GM19239 (cell line): Measurements from ENCODE around the gene CADPS.

Experiments used
- DNase-seq: peaks from one replicate; pipeline ENCODE4 v3.0.0; 2011; ENCODE audit warnings: low spot score; ENCODE audit not compliant: insufficient read length
- FAIRE-seq: peaks from 2 replicates; lab custom pipeline; 2011; peaks lifted over from hg19 to GRCh38; lab: Jason Lieb, UNC

CADPS gene

DNA sequence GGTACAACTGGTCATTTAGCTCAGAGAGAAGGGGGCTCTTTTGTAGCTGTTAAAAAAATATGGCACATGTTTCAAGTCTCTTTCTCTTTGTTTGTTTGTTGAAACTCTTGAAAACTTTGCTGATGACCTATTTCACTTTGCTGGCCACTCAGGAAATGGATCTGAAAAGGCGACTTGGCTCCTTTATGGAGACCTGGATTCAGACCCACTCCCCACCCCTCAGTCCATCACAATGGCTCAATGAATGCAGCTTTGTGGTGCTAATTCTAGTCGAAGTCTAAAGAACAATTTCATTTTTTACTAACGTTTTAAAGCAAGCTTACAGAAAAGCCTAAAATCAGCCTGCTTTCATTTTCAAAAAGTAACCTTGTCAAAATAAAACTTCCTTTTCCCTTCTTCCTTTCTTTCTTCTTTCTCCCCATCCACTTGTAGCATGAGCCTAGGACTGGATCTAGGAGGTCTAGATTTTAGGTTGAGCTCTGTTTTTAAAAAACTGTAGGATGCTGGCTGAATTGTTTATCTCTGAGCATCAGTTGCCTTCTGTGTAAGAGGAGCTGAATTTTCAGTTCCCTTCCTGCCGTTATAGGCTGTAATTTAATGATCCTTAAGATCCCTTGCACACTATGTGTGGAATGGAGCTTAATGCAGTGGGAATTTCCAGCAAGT is 336.4 kb downstream of the CADPS start:
- FAIRE-seq (no peak), DNase-seq (no peak)

GRCh38 chr3:62534326-62534725 is 340.9 kb downstream of the CADPS start:
- no peak for FAIRE-seq
- DNase-seq = no peak

GRCh38 chr3:62532796-62533195 is 342.4 kb downstream of the CADPS start:
- FAIRE-seq = no peak
- DNase-seq = no peak

- DNase-seq (no peak), FAIRE-seq (no peak)
Measured at GRCh38 chr3:62531981-62532380, 343.2 kb downstream of the CADPS start.

DNA sequence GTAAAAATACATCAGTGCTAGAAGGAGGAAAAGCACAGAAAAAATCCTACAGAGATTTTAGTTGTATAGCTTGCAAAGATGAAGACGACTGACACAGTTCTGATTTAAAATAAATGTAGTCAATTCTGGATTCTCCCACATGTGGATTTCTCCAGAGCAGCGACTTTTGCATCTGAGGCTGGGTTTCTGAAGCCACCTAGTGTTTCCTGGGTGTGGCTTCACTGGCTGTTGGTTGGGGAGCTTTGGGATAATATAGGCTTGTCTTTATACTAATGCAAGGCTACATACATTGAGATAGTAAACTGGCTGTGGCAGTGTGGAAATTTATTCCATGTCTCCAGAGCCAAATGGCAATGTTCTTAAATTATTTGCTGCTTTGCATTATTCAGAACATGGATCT is 343.7 kb downstream of the CADPS start:
- FAIRE-seq = no peak
- no peak for DNase-seq

- no peak for FAIRE-seq
- no peak for DNase-seq
Measured at GRCh38 chr3:62529230-62529629, 346.0 kb downstream of the CADPS start.

GRCh38 chr3:62527474-62527873 is 347.7 kb downstream of the CADPS start:
- FAIRE-seq (no peak), DNase-seq (no peak)

- DNase-seq (no peak), FAIRE-seq (no peak)
Measured at GRCh38 chr3:62525281-62525680, 349.9 kb downstream of the CADPS start.

GRCh38 chr3:62523672-62524071 is 351.5 kb downstream of the CADPS start:
- FAIRE-seq (no peak), DNase-seq (no peak)

DNA sequence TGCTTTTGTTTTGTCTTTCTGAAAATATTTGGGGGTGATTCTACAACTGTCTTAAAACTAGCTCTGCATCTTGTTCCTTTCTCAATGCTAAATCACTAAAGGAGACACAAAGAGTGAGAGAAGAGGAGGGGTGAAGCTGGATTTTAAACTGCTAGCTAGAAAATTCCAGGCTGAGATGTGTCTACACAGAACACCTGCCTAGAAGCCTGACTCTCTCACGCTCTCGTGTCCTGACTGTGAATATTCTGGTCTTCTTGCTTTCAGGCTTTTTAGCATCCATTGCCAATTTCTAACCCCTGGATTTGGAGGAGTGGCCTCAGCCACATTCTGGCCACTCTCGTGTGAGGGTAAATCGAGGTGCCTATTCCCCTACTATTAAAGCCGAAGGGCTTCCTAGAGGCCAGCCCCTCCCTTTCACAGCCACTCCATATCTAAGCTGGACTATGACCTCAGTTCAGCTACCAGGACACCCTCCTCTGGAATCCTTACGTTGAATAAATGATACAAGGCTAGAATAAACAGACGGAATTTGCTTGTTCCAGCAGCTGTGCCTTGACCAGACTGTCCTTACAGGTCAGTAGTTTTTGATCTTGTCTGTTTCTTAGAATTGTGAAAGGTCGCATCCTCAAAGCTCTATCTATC is 353.6 kb downstream of the CADPS start:
- DNase-seq = no peak
- no peak for FAIRE-seq

GRCh38 chr3:62503516-62503915 is 371.7 kb downstream of the CADPS start:
- FAIRE-seq (no peak), DNase-seq (no peak)

GRCh38 chr3:62502315-62503300 is 372.6 kb downstream of the CADPS start:
- no peak for DNase-seq
- no peak for FAIRE-seq

DNA sequence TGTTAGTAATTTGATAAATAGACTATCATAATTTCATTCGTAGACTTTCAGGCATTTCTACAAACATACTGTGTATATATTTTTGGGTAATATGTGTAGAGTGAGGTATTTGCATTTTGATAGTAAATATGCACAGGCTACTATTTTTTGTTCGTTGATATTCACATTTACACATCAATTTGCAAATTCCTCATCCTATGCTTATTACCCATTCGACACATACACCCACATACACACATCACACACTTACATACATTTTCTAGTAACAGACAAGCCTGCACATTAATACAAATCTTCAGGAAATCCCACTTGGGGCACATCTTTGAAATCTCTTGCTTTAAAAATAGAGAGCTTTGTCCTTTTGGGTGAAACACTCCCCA is 373.9 kb downstream of the CADPS start:
- FAIRE-seq = no peak
- DNase-seq = no peak

DNA sequence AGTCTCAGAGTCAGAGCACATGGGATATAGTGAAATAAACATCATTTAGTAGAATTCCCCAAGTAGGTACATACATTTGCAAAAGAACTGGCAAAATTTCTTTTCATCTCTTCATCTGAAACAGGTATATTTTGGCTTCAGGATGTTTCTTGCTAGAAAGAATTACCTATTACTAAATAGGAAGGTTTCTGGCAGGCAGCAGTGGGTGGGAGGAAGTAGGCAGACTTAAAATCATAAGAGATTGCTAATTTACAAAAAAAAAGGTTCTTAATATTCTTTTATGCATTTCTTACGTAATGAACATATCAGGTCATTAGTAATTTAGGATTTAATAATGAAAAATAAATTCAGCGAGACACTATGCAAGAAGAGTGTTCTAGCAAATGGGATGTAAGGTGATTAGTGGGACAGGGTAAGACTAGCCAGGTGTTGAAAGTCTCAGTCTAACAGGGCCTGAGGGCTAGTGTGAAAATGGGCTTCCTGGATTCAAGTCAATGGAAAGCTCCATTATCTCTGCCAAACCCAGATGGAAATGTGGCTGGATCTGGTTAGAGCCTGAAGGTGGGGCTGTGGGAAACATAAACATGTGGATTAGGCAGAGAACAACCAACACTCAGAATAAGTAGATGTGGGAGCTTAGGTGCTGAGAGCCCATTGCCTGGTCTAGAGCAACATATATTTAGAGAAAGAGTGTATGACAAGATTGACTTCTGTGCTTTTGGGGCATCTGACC is 374.5 kb downstream of the CADPS start:
- FAIRE-seq = no peak
- DNase-seq = no peak

DNA sequence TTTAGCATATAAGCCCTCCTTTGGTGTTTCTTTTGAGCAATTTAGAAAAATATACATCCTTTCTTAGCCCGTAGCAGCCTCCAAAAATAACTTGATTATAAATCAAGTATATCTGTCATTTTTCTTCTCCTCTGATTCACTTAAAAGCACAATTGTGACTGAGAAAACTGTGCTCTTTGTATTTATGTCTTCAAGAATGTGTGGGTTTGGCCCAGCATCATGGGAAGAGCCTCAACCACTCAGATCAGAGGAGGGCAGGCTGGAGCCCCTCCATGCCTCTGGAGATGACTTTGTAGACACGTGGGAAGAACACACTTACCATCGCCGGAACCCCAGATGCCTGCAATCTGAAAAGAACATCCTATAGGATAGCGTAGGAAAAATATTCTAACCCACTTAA is 378.1 kb downstream of the CADPS start:
- FAIRE-seq (no peak), DNase-seq (no peak)

DNA sequence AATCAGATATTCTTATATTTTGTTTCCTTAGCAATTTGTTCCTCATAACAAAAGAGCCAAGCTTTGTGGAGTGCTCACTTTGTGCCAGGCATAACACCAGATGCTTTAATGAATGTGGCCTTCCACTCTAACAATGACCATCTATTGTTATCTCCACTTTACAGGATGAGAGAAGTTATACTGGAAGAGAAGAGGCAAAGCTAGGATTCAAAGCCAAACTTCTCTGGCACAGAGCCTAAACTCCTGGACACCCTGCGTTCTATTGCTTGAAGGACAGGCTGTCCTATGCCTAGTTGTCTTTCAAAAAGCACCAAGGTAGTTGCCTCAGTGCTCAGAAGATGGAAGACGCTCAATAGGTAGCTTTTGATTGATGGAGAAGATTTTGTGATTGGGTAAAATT is 378.7 kb downstream of the CADPS start:
- FAIRE-seq (no peak), DNase-seq (no peak)

- DNase-seq = no peak
- FAIRE-seq = no peak
Measured at GRCh38 chr3:62493109-62493801, 382.0 kb downstream of the CADPS start.

- FAIRE-seq = no peak
- DNase-seq = no peak
Measured at GRCh38 chr3:62482961-62483360, 392.3 kb downstream of the CADPS start.

GRCh38 chr3:62481962-62482361 is 393.3 kb downstream of the CADPS start:
- DNase-seq = no peak
- FAIRE-seq = no peak

DNA sequence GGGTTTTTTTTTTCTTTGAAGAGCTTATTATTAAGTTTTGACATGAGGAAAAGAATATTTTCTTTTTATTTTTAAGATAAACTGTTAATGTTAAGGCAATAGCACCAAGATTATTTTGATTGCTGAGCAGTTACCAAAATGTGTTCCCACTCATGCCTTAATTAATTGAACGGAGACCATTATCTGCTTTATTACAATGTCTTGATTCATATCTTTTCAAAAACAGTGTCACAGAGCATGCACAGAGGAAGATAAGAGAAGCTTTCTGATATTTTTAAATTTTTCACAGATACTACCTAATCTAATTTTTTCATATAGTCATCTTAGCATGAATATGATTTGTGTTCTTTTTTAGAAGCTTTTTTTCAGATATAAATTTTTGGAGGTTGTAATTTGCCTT is 395.2 kb downstream of the CADPS start:
- FAIRE-seq = no peak

More for the DNA sequence above, 395.2 kb downstream of the CADPS start:
- DNase-seq = no peak
